ENCODE results near the gene DGKG. TPM values are rescaled to one million over a fixed set of nuclear protein-coding genes. Genes with fewer than 3 reads are reported as not detected.

Gene DGKG
- total and polyA plus RNA-seq, 10 of the 15 experiments (the other 5 are each of a cell fraction or from before 2014, with no cell fraction given), result 0.39 to 6.2 (median 4.7) TPM

GRCh38 chr3:186308549-186308948 lies 53.5 kb downstream of the DGKG start:
- H3K4me3 ChIP-seq, result no peak overlapping the region
- in situ Hi-C loops (cut with MboI), result no loop called here
- H3K36me3 ChIP-seq (ENCODE audit: control insufficient read depth in 2 of 2, insufficient read depth in 2 of 2, low read length in 1 of 2), result no peaks in the 10 kb centered on the region
- H3K4me1 ChIP-seq (ENCODE audit: control insufficient read depth, insufficient read depth, low read length), result no peaks in the 10 kb centered on the region
- H4K20me1 ChIP-seq (ENCODE audit: control insufficient read depth, insufficient read depth), result no peaks in the 10 kb centered on the region
- H2AFZ ChIP-seq (ENCODE audit: control insufficient read depth, low read depth, low read length), result no peak overlapping the region
- no peak for ATAC-seq
- H3K9me3 ChIP-seq (replicated peaks; ENCODE audit: control insufficient read depth, insufficient read depth, low read length), result no peaks in the 10 kb centered on the region
- no peaks in the 10 kb centered on the region for H3K79me2 ChIP-seq (ENCODE audit: control insufficient read depth, insufficient read depth, low read length)
- no peak for TF ChIP-seq E2F4 (IDR thresholded peaks at IDR 0.05; ENCODE audit: low read depth, low read length)
- TF ChIP-seq ZNF622 (IDR thresholded peaks at IDR 0.05), result no peak
- no peak for TF ChIP-seq TAF1 (IDR thresholded peaks at IDR 0.05; ENCODE audit: borderline replicate concordance, low read depth, low read length)
- TF ChIP-seq NFYA (IDR thresholded peaks at IDR 0.05; ENCODE audit: borderline replicate concordance, low read depth, low read length), result no peak
- TF ChIP-seq SREBF1 (IDR thresholded peaks at IDR 0.05; ENCODE audit: low read length), result no peak
- no peak for TF ChIP-seq CHD1 (IDR thresholded peaks at IDR 0.05; ENCODE audit: low read depth, low read length)
- no peak for TF ChIP-seq CREM (IDR thresholded peaks at IDR 0.05; ENCODE audit: low read depth)
- no peak for TF ChIP-seq MAX (IDR thresholded peaks at IDR 0.05; ENCODE audit: low read depth, low read length)
- TF ChIP-seq BCLAF1 (IDR thresholded peaks at IDR 0.05), result no peak
- TF ChIP-seq JUND (IDR thresholded peaks at IDR 0.05; ENCODE audit: low read depth, low read length), result no peak
- TF ChIP-seq WRNIP1 (IDR thresholded peaks at IDR 0.05; ENCODE audit: borderline replicate concordance, low read depth, low read length), result no peak
- no peak for TF ChIP-seq REST (IDR thresholded peaks at IDR 0.05; ENCODE audit: low read depth, low read length)
- TF ChIP-seq NR2F1 (conservative IDR thresholded peaks at IDR 0.05), result no peak
- TF ChIP-seq YBX1 (IDR thresholded peaks at IDR 0.05), result no peak
- no peak for TF ChIP-seq EED (IDR thresholded peaks at IDR 0.05; ENCODE audit: low read depth)
- ChIA-PET POLR2A (no interaction called here), RAD21 (ENCODE audit: unreplicated experiment) (interaction anchor here (1.2 kb wide), 1 partner anchor 232 kb away, joined by 3 read pairs; no protein-coding TSS in a partner anchor), CTCF (interaction anchor here (0.6 to 4.1 kb wide), 5 partner anchors 9 to 232 kb away, joined by 3 to 15 read pairs (median 3); no protein-coding TSS in a partner anchor), SMC1A (ENCODE audit: uncharacterized antibody, unreplicated experiment) (interaction anchor here (0.6 to 2.0 kb wide), 3 partner anchors 9 to 231 kb away, joined by 3 to 7 read pairs (median 3); no protein-coding TSS in a partner anchor)
- H3K27me3 ChIP-seq (replicated peaks in 1 of 2; ENCODE audit: control insufficient read depth in 2 of 2, insufficient read depth in 2 of 2, low read length in 1 of 2), result peaks cover 1 to 3% of the 10 kb centered on the region in 2 experiments; a peak in 2 of 4 replicates
- no TSS peak for BruUV-seq (replicated peaks)
- no peak overlapping the region for H3K27ac ChIP-seq (ENCODE audit: control insufficient read depth, insufficient read depth)
- H3K4me2 ChIP-seq (ENCODE audit: control insufficient read depth, insufficient read depth), result no peak overlapping the region
- 0% methylated on average over 1 of the region's 1 CpG for WGBS (ENCODE audit: insufficient coverage, insufficient replicate concordance, low lambda C conversion rate, missing lambda C conversion rate)
- no peak overlapping the region for H3K9ac ChIP-seq (ENCODE audit: control insufficient read depth, insufficient read depth, low read length)
- DNase-seq (ENCODE audit: low read depth, low spot score), result no peak
- FAIRE-seq, result no peak
- intact Hi-C loops (cut with micrococcal nuclease; ENCODE audit: unreplicated experiment), result no loop called here
